Sigmoid colon (tissue), 7 donors: Measurements from ENCODE around the gene SLC9A8. TPM values are rescaled to one million over a fixed set of nuclear protein-coding genes. Genes with fewer than 3 reads are reported as not detected.

Experiments
- DNase-seq: peaks from one replicate; pipeline ENCODE4 v3.0.0-alpha.2; 2019
- H3K27ac ChIP-seq, 4 donors: fragments of 200-600 bp; sonication (generic); one replicate each; pipeline ENCODE4 v1.5.1; 2016 to 2019; ENCODE audit warnings: mild to moderate bottlenecking in 1 of 4
- H3K27me3 ChIP-seq, 3 donors: fragments of 200-600 bp; sonication (generic); one replicate each; pipeline ENCODE4 v1.5.1; 2019; ENCODE audit warnings: mild to moderate bottlenecking in 1 of 3
- H3K36me3 ChIP-seq, 4 donors: fragments of 200-600 bp; sonication (generic); one replicate each; pipeline ENCODE4 v1.5.1; 2016 to 2019
- H3K4me1 ChIP-seq, 4 donors: fragments of 200-600 bp; sonication (generic); one replicate each; pipeline ENCODE4 v1.5.1; 2017 to 2019
- H3K4me3 ChIP-seq, 4 donors: fragments of 200-600 bp; sonication (generic); one replicate each; pipeline ENCODE4 v1.5.1; 2017 to 2019; ENCODE audit warnings: mild to moderate bottlenecking in 2 of 4, moderate library complexity in 1 of 4
- H3K9me3 ChIP-seq, 4 donors: fragments of 200-600 bp in 3 of 4; sonication (generic) in 3 of 4; one replicate each; pipeline versions ENCODE4 v1.5.1 to v1.6.1; 2013 to 2019
- CTCF ChIP-seq, 4 experiments: fragments of 450-650 bp in 3 of 4; fragments of 200-600 bp in 1 of 4; IDR thresholded peaks; one replicate each; pipeline ENCODE4 v1.5.1; 2016 to 2019; ENCODE audit warnings: antibody characterized with exemption in 4 of 4, mild to moderate bottlenecking in 3 of 4, moderate library complexity in 2 of 4
- EP300 ChIP-seq, 4 donors: sonication (generic); formaldehyde crosslinking; IDR thresholded peaks; one replicate each; pipeline ENCODE4 v1.6.1; 2017; ENCODE audit warnings: antibody characterized with exemption in 4 of 4
- POLR2A ChIP-seq, 2 donors: fragments of 450-650 bp; IDR thresholded peaks; one replicate each; pipeline ENCODE4 v1.6.1; 2016; ENCODE audit warnings: antibody characterized with exemption in 2 of 2, mild to moderate bottlenecking in 2 of 2, moderate library complexity in 2 of 2
- POLR2AphosphoS5 ChIP-seq, 4 donors: sonication (generic); formaldehyde crosslinking; IDR thresholded peaks; one replicate each; pipeline ENCODE4 v1.6.1; 2017; ENCODE audit warnings: antibody characterized with exemption in 4 of 4
- WGBS, 2 donors: extraction: QIAGEN DNeasy Blood & Tissue Kit; methylation state at CpG; one replicate each; pipeline ENCODE4 v1.1.7; 2013; 5-methylcytosine and 5-hydroxymethylcytosine counted together
- intact Hi-C: fragments of 100-400 bp; cut with DNase I; formaldehyde crosslinking; loops from one replicate; pipeline ENCODE4 v1.15.1; 2023
- polyA plus RNA-seq, 3 donors: library from polyadenylated mRNA; stranded (reverse); fragments of 200-250 nt; gene quantifications; one replicate each; pipeline ENCODE4 v1.2.3, GENCODE V29; 2013
- total RNA-seq, 4 donors: library from RNA; depleted of rRNA; stranded (reverse); fragments of >200 nt; gene quantifications; one replicate each; pipeline ENCODE4 v1.1.0, GENCODE V29; 2016
- donor health status: healthy with polysubstance abuse.
- donor health status: Bipolar disorder and iron deficiency.
- donor health status: healthy.

The SLC9A8 gene
- total and polyA plus RNA-seq, 7 donors: 1.8 to 14.7 (median 5.7) TPM

- no peak for DNase-seq
- 93% methylated on average over 8 of the region's 8 CpGs for WGBS, 2 donors
- intact Hi-C loops: no loop called here
These were observed 40.0 kb downstream of the SLC9A8 start for GRCh38 chr20:49852522-49853080.

GRCh38 chr20:49853640-49854039 lies 41.0 kb downstream of the SLC9A8 start:
- TF ChIP-seq EP300 (IDR thresholded peaks at IDR 0.05) (no peak), POLR2A (IDR thresholded peaks at IDR 0.05) (no peak), CTCF (IDR thresholded peaks at IDR 0.05) (no peak), POLR2AphosphoS5 (IDR thresholded peaks at IDR 0.05) (no peak)
- Histone ChIP-seq H3K27me3 (no peaks in the 10 kb centered on the region), H3K9me3 (no peaks in the 10 kb centered on the region), H3K36me3 (peaks cover 5 to 78% (median 11%) of the 10 kb centered on the region in 4 donors), H3K27ac (no peak overlapping the region), H3K4me1 (peaks cover 0 to 11% (median 4%) of the 10 kb centered on the region in 4 donors), H3K4me3 (no peak overlapping the region)
- DNase-seq: no peak
- intact Hi-C loops: no loop called here
- 88 to 92% methylated on average over 5 of the region's 5 CpGs for WGBS, 2 donors

More at GRCh38 chr20:49852522-49853080, 40.0 kb downstream of the SLC9A8 start:
- TF ChIP-seq POLR2A (IDR thresholded peaks at IDR 0.05): no peak
- TF ChIP-seq CTCF (IDR thresholded peaks at IDR 0.05): no peak
- no peak for TF ChIP-seq EP300 (IDR thresholded peaks at IDR 0.05)
- no peak for TF ChIP-seq POLR2AphosphoS5 (IDR thresholded peaks at IDR 0.05)
- Histone ChIP-seq H3K36me3 (peaks cover 5 to 81% (median 16%) of the 10 kb centered on the region in 4 donors), H3K4me1 (peaks cover 0 to 11% (median 4%) of the 10 kb centered on the region in 4 donors), H3K27ac (no peak overlapping the region), H3K9me3 (no peaks in the 10 kb centered on the region), H3K27me3 (no peaks in the 10 kb centered on the region), H3K4me3 (no peak overlapping the region)

- Histone ChIP-seq H3K4me1 (peaks cover 0 to 11% (median 4%) of the 10 kb centered on the region in 4 donors), H3K9me3 (no peaks in the 10 kb centered on the region), H3K27me3 (no peaks in the 10 kb centered on the region), H3K36me3 (peaks cover 5 to 76% (median 11%) of the 10 kb centered on the region in 4 donors), H3K27ac (no peak overlapping the region), H3K4me3 (no peak overlapping the region)
- TF ChIP-seq CTCF (IDR thresholded peaks at IDR 0.05): no peak
- TF ChIP-seq POLR2AphosphoS5 (IDR thresholded peaks at IDR 0.05): no peak
- TF ChIP-seq POLR2A (IDR thresholded peaks at IDR 0.05): no peak
- no peak for TF ChIP-seq EP300 (IDR thresholded peaks at IDR 0.05)
- WGBS, 2 donors: 92 to 94% methylated on average over 10 of the region's 10 CpGs
- intact Hi-C loops: no loop called here
- no peak for DNase-seq
These were observed 41.7 kb downstream of the SLC9A8 start for GRCh38 chr20:49854190-49854875.

GRCh38 chr20:49856904-49857303 lies 44.3 kb downstream of the SLC9A8 start:
- no peak for TF ChIP-seq POLR2AphosphoS5 (IDR thresholded peaks at IDR 0.05)
- H3K4me1 ChIP-seq: peaks cover 0 to under 1% (median 0%) of the 10 kb centered on the region in 4 donors
- DNase-seq: no peak
- H3K27me3 ChIP-seq: no peaks in the 10 kb centered on the region
- H3K27ac ChIP-seq: no peak overlapping the region
- H3K4me3 ChIP-seq: no peak overlapping the region
- H3K9me3 ChIP-seq: no peaks in the 10 kb centered on the region
- H3K36me3 ChIP-seq: peaks cover 5 to 78% (median 11%) of the 10 kb centered on the region in 4 donors
- intact Hi-C loops: loop anchor here (1.0 kb wide), 1 partner anchor 20 kb away; no protein-coding TSS in a partner anchor
- WGBS, 2 donors: 97 to 99% methylated on average over 3 of the region's 3 CpGs

- no peak for DNase-seq
- H3K4me1 ChIP-seq: no peaks in the 10 kb centered on the region
- TF ChIP-seq EP300 (IDR thresholded peaks at IDR 0.05) (no peak), POLR2A (IDR thresholded peaks at IDR 0.05) (no peak), CTCF (IDR thresholded peaks at IDR 0.05) (no peak), POLR2AphosphoS5 (IDR thresholded peaks at IDR 0.05) (no peak)
- WGBS, 2 donors: 95 to 99% methylated on average over 2 of the region's 2 CpGs
- H3K27ac ChIP-seq: no peak overlapping the region
- H3K36me3 ChIP-seq: peaks cover 5 to 74% (median 11%) of the 10 kb centered on the region in 4 donors
- H3K4me3 ChIP-seq: no peak overlapping the region
- H3K27me3 ChIP-seq: no peaks in the 10 kb centered on the region
- intact Hi-C loops: no loop called here
- H3K9me3 ChIP-seq: no peaks in the 10 kb centered on the region
These were observed 45.5 kb downstream of the SLC9A8 start for GRCh38 chr20:49858076-49858585.
